Activated CD8-positive, alpha-beta T cell treated with anti-CD3 and anti-CD28 coated beads for 36 hours (primary cell): ENCODE measurements around the gene NAALADL2. TPM values are rescaled to one million over a fixed set of nuclear protein-coding genes. Genes with fewer than 3 reads are reported as not detected.

Experiments used
- ATAC-seq: fragments of 200-7000 bp; cut with Tn5 transposase; one replicate; pipeline ENCODE4 v1.10.0; 2021; ENCODE audit warnings: mild to moderate bottlenecking, moderate library complexity
- CTCF ChIA-PET: fragments of 350-600 bp; sonication (Branson Sonifier 250); formaldehyde crosslinking; loops from one replicate; lab custom pipeline; 2021; ENCODE audit warnings: antibody characterized with exemption; lab: Charles Lee
- POLR2A ChIA-PET: fragments of 350-600 bp; sonication (Branson Sonifier 250); formaldehyde crosslinking; loops from one replicate; lab custom pipeline; 2021; ENCODE audit warnings: antibody characterized with exemption; lab: Charles Lee
- DNase-seq: peaks from one replicate; pipeline ENCODE4 v3.0.0-alpha.2; 2020
- H3K27ac Mint-ChIP-seq: one replicate; pipeline ENCODE4 v1.8.0; 2021; ENCODE audit warnings: mild to moderate bottlenecking, mixed read lengths
- H3K27me3 Mint-ChIP-seq: one replicate; pipeline ENCODE4 v1.8.0; 2021; ENCODE audit warnings: mixed read lengths
- H3K36me3 Mint-ChIP-seq: one replicate; pipeline ENCODE4 v1.8.0; 2021; ENCODE audit warnings: low read depth, mixed read lengths
- H3K4me1 Mint-ChIP-seq: one replicate; pipeline ENCODE4 v1.8.0; 2021; ENCODE audit warnings: low read depth, mixed read lengths
- H3K4me3 Mint-ChIP-seq: one replicate; pipeline ENCODE4 v1.8.0; 2021; ENCODE audit warnings: mild to moderate bottlenecking, moderate library complexity, mixed read lengths
- H3K9me3 Mint-ChIP-seq: one replicate; pipeline ENCODE4 v1.8.0; 2021; ENCODE audit warnings: mixed read lengths
- CTCF ChIP-seq: fragments of 200-600 bp; IDR thresholded peaks from one replicate; pipeline ENCODE4 v1.8.0; 2022; ENCODE audit warnings: antibody characterized with exemption, mild to moderate bottlenecking
- intact Hi-C: fragments of 100-400 bp; cut with micrococcal nuclease; formaldehyde crosslinking; loops from one replicate; pipeline ENCODE4 v1.10.0; 2022
- total RNA-seq, 2 experiments: library from RNA; stranded (reverse); gene quantifications; one replicate each; pipeline ENCODE4 v1.2.3, GENCODE V29; 2021

The NAALADL2 gene
- total RNA-seq, 2 experiments from 2014 or later: 0.60 TPM; not detected in 1

- no peak for TF ChIP-seq CTCF
- intact Hi-C loops: no loop called here
- H3K36me3 Mint-ChIP-seq: no peaks in the 10 kb centered on the region
- H3K27me3 Mint-ChIP-seq: no peaks in the 10 kb centered on the region
- H3K27ac Mint-ChIP-seq: no peak overlapping the region
- ATAC-seq: no peak
- no peak overlapping the region for H3K4me3 Mint-ChIP-seq
- H3K9me3 Mint-ChIP-seq: no peaks in the 10 kb centered on the region
- no peaks in the 10 kb centered on the region for H3K4me1 Mint-ChIP-seq
- ChIA-PET POLR2A (interaction anchor here (0.6 kb wide), 1 partner anchor 19 kb away, joined by 3 read pairs; no protein-coding TSS in a partner anchor), CTCF (no interaction called here)
- no peak for DNase-seq
Measured at GRCh38 chr3:175484666-175485065, 625.5 kb downstream of the NAALADL2 start.

GRCh38 chr3:175485436-175485835 lies 626.3 kb downstream of the NAALADL2 start:
- ChIA-PET CTCF (no interaction called here), POLR2A (no interaction called here)
- Mint-ChIP-seq H3K9me3 (no peaks in the 10 kb centered on the region), H3K27ac (no peak overlapping the region), H3K36me3 (no peaks in the 10 kb centered on the region), H3K4me1 (no peaks in the 10 kb centered on the region), H3K4me3 (no peak overlapping the region), H3K27me3 (no peaks in the 10 kb centered on the region)
- no peak for TF ChIP-seq CTCF
- ATAC-seq (no peak), DNase-seq (no peak)
- intact Hi-C loops: no loop called here

- ATAC-seq: no peak
- H3K9me3 Mint-ChIP-seq: no peaks in the 10 kb centered on the region
Measured at GRCh38 chr3:175486255-175486654, 627.1 kb downstream of the NAALADL2 start.

GRCh38 chr3:175489406-175489805 lies 630.3 kb downstream of the NAALADL2 start:
- H3K36me3 Mint-ChIP-seq: no peaks in the 10 kb centered on the region
- ATAC-seq (no peak), DNase-seq (no peak)
- no peak overlapping the region for H3K4me3 Mint-ChIP-seq
- POLR2A ChIA-PET: no interaction called here
- no peaks in the 10 kb centered on the region for H3K27me3 Mint-ChIP-seq
- intact Hi-C loops: no loop called here
- no peaks in the 10 kb centered on the region for H3K9me3 Mint-ChIP-seq
- no peak overlapping the region for H3K27ac Mint-ChIP-seq
- no peak for TF ChIP-seq CTCF
- CTCF ChIA-PET: no interaction called here
- H3K4me1 Mint-ChIP-seq: no peaks in the 10 kb centered on the region

More at GRCh38 chr3:175486255-175486654, 627.1 kb downstream of the NAALADL2 start:
- ChIA-PET POLR2A (no interaction called here), CTCF (no interaction called here)
- Mint-ChIP-seq H3K36me3 (no peaks in the 10 kb centered on the region), H3K4me1 (no peaks in the 10 kb centered on the region), H3K27me3 (no peaks in the 10 kb centered on the region), H3K27ac (no peak overlapping the region), H3K4me3 (no peak overlapping the region)
- no peak for DNase-seq
- intact Hi-C loops: no loop called here
- TF ChIP-seq CTCF: no peak

GRCh38 chr3:175493301-175493700 lies 634.2 kb downstream of the NAALADL2 start:
- no peak for ATAC-seq
- Mint-ChIP-seq H3K4me3 (no peak overlapping the region), H3K9me3 (no peaks in the 10 kb centered on the region), H3K36me3 (no peaks in the 10 kb centered on the region), H3K4me1 (no peaks in the 10 kb centered on the region), H3K27me3 (no peaks in the 10 kb centered on the region), H3K27ac (no peak overlapping the region)
- CTCF ChIA-PET: no interaction called here
- no peak for TF ChIP-seq CTCF
- intact Hi-C loops: no loop called here
- DNase-seq: no peak
- POLR2A ChIA-PET: no interaction called here
